SH-SY5Y (cell line): ENCODE measurements around the gene CSF3.

Experiments
- GATA2 ChIP-seq: IDR thresholded peaks from 2 replicates; pipeline ENCODE4 v1.6.1; 2011; ENCODE audit warnings: mild to moderate bottlenecking, low read depth, low read length
- GATA3 ChIP-seq: IDR thresholded peaks from 2 replicates; pipeline ENCODE4 v1.6.1; 2011; ENCODE audit warnings: low read depth, mild to moderate bottlenecking, low read length, moderate library complexity

GRCh38 chr17:39994448-39994847 lies 20.8 kb upstream of the CSF3 start:
- no peak for TF ChIP-seq GATA3
- no peak for TF ChIP-seq GATA2
